ENCODE measurements around the gene ACSS1. TPM values are rescaled to one million over a fixed set of nuclear protein-coding genes. Genes with fewer than 3 reads are reported as not detected.

Gene ACSS1
- total RNA-seq, 1 donor = 3.5 TPM

DNA sequence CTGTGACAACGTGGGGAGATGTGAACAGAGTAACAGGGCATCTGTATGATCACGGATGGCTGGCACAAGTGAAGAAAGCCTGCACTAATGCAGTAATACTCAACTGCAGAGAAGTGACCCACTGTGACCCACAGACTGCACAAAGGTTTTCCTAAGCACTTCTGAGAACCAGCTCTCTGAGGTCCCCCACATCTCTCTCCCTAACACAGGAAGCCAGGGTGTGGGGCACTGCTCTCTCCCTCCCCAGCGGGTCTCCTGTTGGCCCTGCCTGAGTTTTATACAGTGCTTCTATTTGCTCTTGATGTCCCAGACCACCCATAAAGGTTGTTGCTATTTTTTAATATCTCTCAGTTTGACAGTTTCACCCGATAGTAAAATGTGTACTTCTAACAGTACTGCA lies 76.7 kb downstream of the ACSS1 start:
- H3K4me3 ChIP-seq (ENCODE audit: low read depth, low read length) = no peak overlapping the region
- TF ChIP-seq, protein P1, sequence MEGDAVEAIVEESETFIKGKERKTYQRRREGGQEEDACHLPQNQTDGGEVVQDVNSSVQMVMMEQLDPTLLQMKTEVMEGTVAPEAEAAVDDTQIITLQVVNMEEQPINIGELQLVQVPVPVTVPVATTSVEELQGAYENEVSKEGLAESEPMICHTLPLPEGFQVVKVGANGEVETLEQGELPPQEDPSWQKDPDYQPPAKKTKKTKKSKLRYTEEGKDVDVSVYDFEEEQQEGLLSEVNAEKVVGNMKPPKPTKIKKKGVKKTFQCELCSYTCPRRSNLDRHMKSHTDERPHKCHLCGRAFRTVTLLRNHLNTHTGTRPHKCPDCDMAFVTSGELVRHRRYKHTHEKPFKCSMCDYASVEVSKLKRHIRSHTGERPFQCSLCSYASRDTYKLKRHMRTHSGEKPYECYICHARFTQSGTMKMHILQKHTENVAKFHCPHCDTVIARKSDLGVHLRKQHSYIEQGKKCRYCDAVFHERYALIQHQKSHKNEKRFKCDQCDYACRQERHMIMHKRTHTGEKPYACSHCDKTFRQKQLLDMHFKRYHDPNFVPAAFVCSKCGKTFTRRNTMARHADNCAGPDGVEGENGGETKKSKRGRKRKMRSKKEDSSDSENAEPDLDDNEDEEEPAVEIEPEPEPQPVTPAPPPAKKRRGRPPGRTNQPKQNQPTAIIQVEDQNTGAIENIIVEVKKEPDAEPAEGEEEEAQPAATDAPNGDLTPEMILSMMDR (IDR thresholded peaks at IDR 0.05; ENCODE audit: insufficient read depth, low read depth, low read length) = no peak
- no peak for DNase-seq (ENCODE audit: low read depth)

DNA sequence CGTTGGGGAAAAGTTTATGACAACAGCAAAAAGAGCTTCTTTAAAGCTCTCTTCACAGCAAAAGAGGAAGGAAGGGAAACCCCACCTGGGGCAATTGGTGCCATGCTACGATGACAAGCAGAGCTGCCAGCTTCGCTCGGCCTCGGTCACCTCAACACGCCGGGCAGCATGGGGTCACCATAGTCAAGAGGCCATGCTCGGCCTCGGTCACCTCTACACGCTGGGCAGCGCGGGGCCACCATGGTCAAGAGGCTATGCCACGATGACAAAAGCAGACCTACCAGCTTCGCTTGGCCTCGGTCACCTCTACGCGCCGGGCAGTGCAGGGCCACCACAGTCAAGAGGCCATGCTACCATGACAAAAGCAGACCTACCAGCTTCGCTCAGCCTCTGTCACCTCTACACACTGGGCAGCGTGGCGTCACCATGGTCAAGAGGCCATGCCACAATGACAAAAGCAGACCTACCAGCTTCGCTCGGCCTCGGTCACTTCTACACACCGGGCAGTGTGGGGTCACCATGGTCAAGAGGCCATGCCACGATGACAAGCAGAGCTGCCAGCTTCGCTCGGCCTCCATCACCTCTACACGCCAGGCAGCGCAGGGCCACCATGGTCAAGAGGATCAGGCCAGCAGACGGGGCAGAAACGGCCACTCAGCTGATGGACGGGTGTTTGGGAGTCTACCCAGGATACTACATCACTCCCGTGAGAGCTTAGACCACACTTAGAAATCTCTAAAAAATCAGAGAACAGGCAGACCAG lies 77.5 kb downstream of the ACSS1 start:
- no peak for DNase-seq (ENCODE audit: low read depth)
- TF ChIP-seq, protein P1 (IDR thresholded peaks at IDR 0.05; ENCODE audit: insufficient read depth, low read depth, low read length) = no peak
- no peak overlapping the region for H3K4me3 ChIP-seq (ENCODE audit: low read depth, low read length)

DNA sequence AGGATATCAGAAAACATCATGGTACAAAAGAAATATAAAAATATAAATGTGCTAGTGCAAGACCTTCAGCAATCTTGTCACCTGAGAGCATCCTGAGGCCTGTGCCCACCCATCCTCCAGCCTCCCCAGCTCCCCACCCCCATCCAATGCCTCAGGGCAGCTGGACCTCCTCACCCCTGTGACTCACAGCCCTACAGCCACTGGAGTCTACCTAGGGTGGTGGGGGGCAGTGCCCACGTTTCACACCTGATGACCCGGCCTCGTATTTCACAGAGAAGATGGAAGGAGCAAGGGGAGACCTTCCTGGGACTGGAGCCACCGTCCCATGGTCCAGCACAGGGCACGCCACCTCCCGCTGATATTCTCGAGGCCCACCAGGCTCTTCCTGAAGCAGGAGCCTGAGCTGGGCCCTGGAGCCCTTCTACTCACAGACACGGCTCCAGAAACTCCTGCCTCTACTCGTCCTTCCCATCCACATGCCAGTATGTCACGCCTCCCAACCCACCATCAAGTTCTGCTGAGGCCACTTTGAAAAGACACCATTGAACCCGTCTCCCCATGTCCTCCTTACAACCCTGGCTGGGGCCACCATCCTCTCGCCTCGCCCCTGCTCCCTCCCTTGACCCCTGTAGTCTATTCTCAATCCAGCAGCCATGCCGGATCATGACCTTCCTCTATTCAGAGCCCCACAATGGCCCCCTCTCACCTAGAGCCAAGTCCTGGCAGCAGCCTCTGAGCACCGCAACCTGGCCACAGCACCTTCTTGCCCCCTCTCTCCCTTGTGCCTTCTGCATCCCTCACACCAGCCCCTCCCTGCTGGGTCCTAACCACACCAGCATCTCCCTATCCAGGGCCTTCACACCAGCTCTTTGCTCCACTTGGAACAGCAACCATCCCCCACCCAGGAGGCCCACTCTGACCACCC lies 78.6 kb downstream of the ACSS1 start:
- TF ChIP-seq, protein P1 (IDR thresholded peaks at IDR 0.05; ENCODE audit: insufficient read depth, low read depth, low read length) = no peak
- H3K4me3 ChIP-seq (ENCODE audit: low read depth, low read length) = no peak overlapping the region
- DNase-seq (ENCODE audit: low read depth) = no peak

DNA sequence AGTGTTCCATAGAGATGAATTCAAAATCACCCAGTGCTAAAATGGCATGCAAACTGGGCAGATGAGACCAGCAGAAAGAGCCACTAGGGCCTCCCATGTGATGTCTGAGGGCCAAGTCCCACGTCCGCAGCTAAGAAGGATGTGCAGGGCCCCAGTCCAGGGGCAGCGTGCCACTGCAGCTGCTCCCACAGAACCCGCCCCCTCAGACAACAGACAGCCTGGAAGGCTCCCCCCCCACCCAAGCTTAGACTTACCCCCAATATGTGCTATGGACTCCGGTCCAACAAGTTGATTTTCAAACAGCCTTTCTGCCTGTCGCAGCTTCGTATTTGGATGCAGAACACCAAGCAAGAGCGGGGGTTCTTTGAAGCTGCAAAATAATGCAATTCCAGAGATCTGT lies 79.4 kb downstream of the ACSS1 start:
- DNase-seq (ENCODE audit: low read depth) = no peak
- H3K4me3 ChIP-seq (ENCODE audit: low read depth, low read length) = no peak overlapping the region
- TF ChIP-seq, protein P1 (IDR thresholded peaks at IDR 0.05; ENCODE audit: insufficient read depth, low read depth, low read length) = no peak

DNA sequence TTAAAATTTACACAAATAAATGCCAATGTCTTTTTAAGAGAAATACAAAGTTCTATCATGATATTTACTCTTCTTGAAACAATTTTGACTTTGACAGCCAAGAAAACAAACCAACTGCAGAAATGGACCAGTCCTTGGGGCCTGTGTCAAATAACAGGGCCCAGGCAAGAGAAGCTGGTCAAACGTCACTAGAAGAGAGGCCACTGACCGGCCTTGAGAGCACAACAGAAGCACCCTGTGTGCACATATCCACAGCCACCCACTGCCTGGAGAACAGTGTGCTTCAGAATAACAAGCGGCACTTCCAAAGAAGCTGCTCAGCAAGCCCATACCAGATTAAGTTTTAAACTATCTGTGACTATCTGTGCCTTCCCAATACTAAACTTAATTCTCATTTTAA lies 80.1 kb downstream of the ACSS1 start:
- TF ChIP-seq, protein P1 (IDR thresholded peaks at IDR 0.05; ENCODE audit: insufficient read depth, low read depth, low read length) = no peak
- no peak overlapping the region for H3K4me3 ChIP-seq (ENCODE audit: low read depth, low read length)
- DNase-seq (ENCODE audit: low read depth) = no peak

DNA sequence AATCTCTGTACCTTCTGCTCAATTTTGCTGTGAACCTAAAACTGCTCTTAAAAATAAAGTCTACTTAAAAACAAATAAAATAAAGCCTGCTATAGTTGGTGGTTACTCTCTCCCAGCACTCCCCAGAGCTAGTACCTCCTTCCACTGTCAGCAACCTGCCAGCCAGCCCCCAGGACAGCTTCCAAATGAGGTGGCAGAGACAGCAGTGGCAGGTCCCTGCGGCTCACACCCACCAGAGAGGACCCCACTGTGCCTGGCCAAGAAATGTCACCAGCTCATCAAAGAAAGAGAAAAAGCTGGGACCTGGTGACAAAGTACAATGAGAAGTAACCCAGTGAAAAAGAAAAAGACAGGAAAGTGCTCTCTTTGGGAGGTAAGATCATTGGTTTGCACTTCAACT lies 80.6 kb downstream of the ACSS1 start:
- no peak overlapping the region for H3K4me3 ChIP-seq (ENCODE audit: low read depth, low read length)
- DNase-seq (ENCODE audit: low read depth) = no peak
- TF ChIP-seq, protein P1 (IDR thresholded peaks at IDR 0.05; ENCODE audit: insufficient read depth, low read depth, low read length) = no peak

Measured in fibroblast of villous mesenchyme (primary cell).